Pancreas (tissue), 10 donors: ENCODE data around the gene NELL1. TPM values are rescaled to one million over a fixed set of nuclear protein-coding genes. Genes with fewer than 3 reads are reported as not detected.

Source experiments
- ATAC-seq, 4 donors: fragments of 200-7000 bp; cut with Tn5 transposase; one replicate each; pipeline versions ENCODE4 v1.8.0 to v1.9.1; 2020; ENCODE audit warnings: mild to moderate bottlenecking in 4 of 4, moderate library complexity in 4 of 4
- DNase-seq, 6 donors: peaks; one replicate each; pipeline ENCODE4 v3.0.0-alpha.2; 2020
- FAIRE-seq: peaks from 2 replicates; lab custom pipeline; 2012; peaks lifted over from hg19 to GRCh38; lab: Jason Lieb, UNC
- H3K27ac ChIP-seq, 4 donors: fragments of 200-600 bp; sonication (generic); 1 replicate in 3 of 4; 2 replicates in 1 of 4; pipeline versions ENCODE4 v1.5.0 to v1.8.0; 2020
- H3K27me3 ChIP-seq, 4 donors: fragments of 200-600 bp; one replicate each; pipeline ENCODE4 v1.8.0; 2021
- H3K36me3 ChIP-seq, 3 donors: fragments of 200-600 bp; sonication (generic) in 1 of 3; one replicate each; pipeline versions ENCODE4 v1.5.0 to v1.8.0; 2020 to 2021
- H3K4me1 ChIP-seq, 3 donors: fragments of 200-600 bp; one replicate each; pipeline ENCODE4 v1.8.0; 2021
- H3K4me3 ChIP-seq, 4 donors: fragments of 200-600 bp; sonication (generic) in 2 of 4; one replicate each; pipeline versions ENCODE4 v1.5.0 to v1.8.0; 2020 to 2021
- H3K9me3 ChIP-seq, 4 donors: fragments of 200-600 bp; one replicate each; pipeline ENCODE4 v1.8.0; 2021
- WGBS, 2 donors: extraction: QIAGEN DNeasy Blood & Tissue Kit; methylation state at CpG; one replicate each; pipeline ENCODE4 v1.1.7; 2013; 5-methylcytosine and 5-hydroxymethylcytosine counted together
- intact Hi-C, 3 donors: fragments of 100-400 bp; cut with DNase I; formaldehyde crosslinking; loops; one replicate each; pipeline versions ENCODE4 v1.11.1 to v1.14.2; 2022
- polyA plus RNA-seq, 2 donors: library from polyadenylated mRNA; stranded (reverse); fragments of 200-250 nt; gene quantifications; one replicate each; pipeline ENCODE4 v1.2.3, GENCODE V29; 2013
- total RNA-seq, 6 donors: library from RNA; stranded (reverse); fragmentation: NEBNext Ultra II Directional in 4 of 6; extraction: Animal tissue kit (Norgen Biotek cat#: 25700) in 4 of 6; gene quantifications; one replicate each; pipeline versions ENCODE4 v1.2.1 to v1.2.4, GENCODE V29; 2021 to 2023
- TF ChIP-seq, protein P1 (sequence below), 4 donors: fragments of 200-600 bp; sonication (generic) in 3 of 4; IDR thresholded peaks; one replicate each; pipeline versions ENCODE4 v1.5.0 to v1.8.0; 2021; ENCODE audit warnings: antibody characterized with exemption in 4 of 4
- donor health status: healthy with polysubstance abuse.
- donor health status: DM: no; HTN: no; CAD: no; lungs with moderate emphysema.
- donor health status: DM: no; HTN: no; CAD: no.
- donor health status: control.
- donor health status: control.
- donor health status: Bipolar disorder and iron deficiency.
- donor health status: DM: yes; HTN: yes; CAD: no.
- donor health status: DM: no; HTN: no; CAD: no.
- donor health status: DM: no; HTN: no; CAD: no.
- donor health status: DM: yes; HTN: yes; CAD: no.

NELL1 gene
- total and polyA plus RNA-seq, 8 donors, result not detected

DNA sequence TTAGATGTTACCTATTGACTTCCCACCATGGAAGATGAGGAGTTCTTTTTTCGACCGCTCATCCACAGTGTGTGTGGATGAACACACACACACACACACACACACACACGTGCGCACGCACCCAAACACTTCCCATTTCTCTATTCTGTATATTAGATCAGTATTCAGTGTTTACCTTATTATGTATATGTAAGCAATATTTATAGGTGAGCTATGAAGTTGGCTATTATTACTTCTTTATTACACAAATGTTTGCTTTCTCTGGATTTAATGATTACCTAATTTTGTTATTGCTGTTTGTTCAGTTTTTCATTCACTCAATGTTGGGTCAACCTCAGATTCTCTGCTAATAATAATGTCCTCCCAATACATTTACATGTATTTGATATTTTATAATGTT is 721.0 kb downstream of the NELL1 start:
- 72 to 73% methylated on average over 5 of the region's 5 CpGs for WGBS, 2 donors
- Histone ChIP-seq H3K27me3 (no peaks in the 10 kb centered on the region), H3K9me3 (no peaks in the 10 kb centered on the region), H3K27ac (no peak overlapping the region), H3K36me3 (no peaks in the 10 kb centered on the region), H3K4me1 (no peaks in the 10 kb centered on the region), H3K4me3 (no peak overlapping the region)
- no peak for FAIRE-seq
- ATAC-seq, result no peak
- no peak for DNase-seq
- TF ChIP-seq, protein P1, sequence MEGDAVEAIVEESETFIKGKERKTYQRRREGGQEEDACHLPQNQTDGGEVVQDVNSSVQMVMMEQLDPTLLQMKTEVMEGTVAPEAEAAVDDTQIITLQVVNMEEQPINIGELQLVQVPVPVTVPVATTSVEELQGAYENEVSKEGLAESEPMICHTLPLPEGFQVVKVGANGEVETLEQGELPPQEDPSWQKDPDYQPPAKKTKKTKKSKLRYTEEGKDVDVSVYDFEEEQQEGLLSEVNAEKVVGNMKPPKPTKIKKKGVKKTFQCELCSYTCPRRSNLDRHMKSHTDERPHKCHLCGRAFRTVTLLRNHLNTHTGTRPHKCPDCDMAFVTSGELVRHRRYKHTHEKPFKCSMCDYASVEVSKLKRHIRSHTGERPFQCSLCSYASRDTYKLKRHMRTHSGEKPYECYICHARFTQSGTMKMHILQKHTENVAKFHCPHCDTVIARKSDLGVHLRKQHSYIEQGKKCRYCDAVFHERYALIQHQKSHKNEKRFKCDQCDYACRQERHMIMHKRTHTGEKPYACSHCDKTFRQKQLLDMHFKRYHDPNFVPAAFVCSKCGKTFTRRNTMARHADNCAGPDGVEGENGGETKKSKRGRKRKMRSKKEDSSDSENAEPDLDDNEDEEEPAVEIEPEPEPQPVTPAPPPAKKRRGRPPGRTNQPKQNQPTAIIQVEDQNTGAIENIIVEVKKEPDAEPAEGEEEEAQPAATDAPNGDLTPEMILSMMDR (IDR thresholded peaks at IDR 0.05), result no peak
- intact Hi-C loops, result no loop called here

DNA sequence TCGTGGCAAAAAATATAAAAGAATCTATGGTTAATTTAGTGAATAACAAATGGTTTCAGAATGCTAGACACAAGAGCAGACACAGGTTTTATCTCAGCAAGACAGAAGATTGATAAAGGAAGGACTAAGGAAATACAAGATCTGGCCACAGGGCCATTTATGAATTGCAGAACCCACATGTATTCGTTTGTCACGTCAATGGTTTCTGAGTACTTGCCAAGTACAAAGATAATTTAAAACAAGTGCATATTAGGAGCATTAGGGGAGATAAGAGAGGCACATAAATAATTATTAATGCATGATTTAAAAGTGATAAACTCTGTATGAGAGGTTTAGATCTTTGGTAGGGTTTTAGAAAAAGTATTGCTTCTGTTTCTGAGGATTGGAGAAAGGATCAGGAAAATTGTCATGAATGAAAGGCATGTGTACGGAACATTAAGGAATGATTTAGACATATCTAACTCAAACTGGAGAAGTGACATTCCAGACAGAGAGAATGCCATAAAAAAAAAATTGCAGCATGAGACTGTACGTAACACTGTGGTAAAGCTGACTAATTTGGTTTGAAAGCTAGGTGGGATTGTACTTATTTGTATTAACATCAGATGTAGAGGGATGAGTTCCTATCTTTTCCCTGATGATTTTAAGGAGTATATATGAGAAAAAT is 727.1 kb downstream of the NELL1 start:
- no peak overlapping the region for H3K27ac ChIP-seq
- ATAC-seq, result no peak
- intact Hi-C loops, result no loop called here
- no peak for DNase-seq
- 23 to 24% methylated on average over 5 of the region's 5 CpGs for WGBS, 2 donors
- H3K4me1 ChIP-seq, result no peaks in the 10 kb centered on the region
- TF ChIP-seq, protein P1 (IDR thresholded peaks at IDR 0.05), result no peak
- H3K9me3 ChIP-seq, result no peaks in the 10 kb centered on the region
- no peaks in the 10 kb centered on the region for H3K27me3 ChIP-seq
- H3K4me3 ChIP-seq, result no peak overlapping the region
- H3K36me3 ChIP-seq, result no peaks in the 10 kb centered on the region
- FAIRE-seq, result no peak

DNA sequence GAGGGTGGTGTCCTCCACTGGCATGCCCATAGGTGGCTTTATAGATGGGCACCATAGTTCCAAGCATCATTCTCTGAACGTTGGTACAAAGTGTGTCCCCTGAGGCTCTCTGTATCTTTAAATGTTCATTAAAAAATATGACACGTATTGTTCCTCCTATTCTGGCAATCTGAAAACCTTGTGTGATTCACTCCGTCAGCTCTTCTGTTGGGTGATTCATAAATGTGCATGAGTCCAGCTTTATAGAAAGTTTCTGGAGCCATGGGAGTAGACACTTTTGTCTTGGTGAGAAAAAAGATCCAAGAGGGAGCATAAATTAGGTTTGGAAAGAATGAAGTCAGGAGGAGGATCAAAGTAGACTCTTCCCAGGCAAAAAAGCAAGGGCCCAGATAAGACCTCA is 728.8 kb downstream of the NELL1 start:
- H3K4me3 ChIP-seq, result no peak overlapping the region
- H3K27ac ChIP-seq, result no peak overlapping the region
- no peaks in the 10 kb centered on the region for H3K36me3 ChIP-seq
- 55 to 65% methylated on average over 3 of the region's 3 CpGs for WGBS, 2 donors
- TF ChIP-seq, protein P1 (IDR thresholded peaks at IDR 0.05), result no peak
- ATAC-seq, result no peak
- no peaks in the 10 kb centered on the region for H3K27me3 ChIP-seq
- H3K9me3 ChIP-seq, result no peaks in the 10 kb centered on the region
- no peak for FAIRE-seq
- H3K4me1 ChIP-seq, result no peaks in the 10 kb centered on the region
- intact Hi-C loops, result no loop called here
- DNase-seq, result no peak

DNA sequence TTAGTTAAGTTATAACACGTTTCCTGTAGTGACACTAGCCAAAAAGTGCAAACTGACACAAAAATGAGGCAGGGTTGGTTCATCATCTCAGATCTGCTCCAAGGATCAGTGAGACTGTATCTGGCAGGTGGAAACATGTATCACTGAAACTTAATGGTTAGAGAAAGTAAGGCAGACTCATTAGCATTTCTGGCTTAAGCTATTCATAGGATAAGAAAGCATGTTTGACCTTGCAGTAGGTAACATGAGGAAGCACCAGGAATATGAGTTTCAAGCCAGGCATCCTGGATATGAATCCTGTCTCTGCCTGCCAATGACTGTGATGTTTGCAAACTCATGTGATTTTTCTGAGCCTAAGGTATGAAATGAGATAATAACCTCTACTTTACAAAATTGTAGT is 732.1 kb downstream of the NELL1 start:
- 33 to 35% methylated on average over 1 of the region's 1 CpG for WGBS, 2 donors

DNA sequence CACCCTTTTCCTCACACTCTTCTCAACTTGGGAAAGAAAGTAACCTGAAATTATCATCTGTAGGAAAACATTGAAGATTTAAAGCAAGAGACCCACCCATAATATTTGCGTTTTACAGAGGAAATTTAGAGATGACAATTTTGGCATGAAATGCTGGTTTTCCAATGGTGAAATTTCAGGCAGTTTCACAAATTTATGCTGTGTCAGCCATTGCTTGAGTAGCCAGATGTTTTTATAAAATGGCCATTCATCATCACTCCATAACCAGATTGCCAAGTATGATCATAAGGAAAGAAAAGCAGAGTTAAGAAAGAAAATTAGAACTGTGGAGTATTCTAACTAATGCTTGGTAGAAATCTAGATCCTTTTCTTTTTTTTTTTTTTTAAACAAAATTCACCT is 732.9 kb downstream of the NELL1 start:
- 66 to 73% methylated on average over 1 of the region's 1 CpG for WGBS, 2 donors
- DNase-seq (no peak), ATAC-seq (no peak), FAIRE-seq (no peak)
- Histone ChIP-seq H3K27ac (no peak overlapping the region), H3K9me3 (no peaks in the 10 kb centered on the region), H3K4me3 (no peak overlapping the region), H3K4me1 (no peaks in the 10 kb centered on the region), H3K27me3 (no peaks in the 10 kb centered on the region), H3K36me3 (no peaks in the 10 kb centered on the region)
- TF ChIP-seq, protein P1 (IDR thresholded peaks at IDR 0.05), result no peak
- intact Hi-C loops, result no loop called here

More for the DNA sequence above, 732.1 kb downstream of the NELL1 start:
- H3K36me3 ChIP-seq, result no peaks in the 10 kb centered on the region
- H3K27me3 ChIP-seq, result no peaks in the 10 kb centered on the region
- ATAC-seq, result no peak
- TF ChIP-seq, protein P1 (IDR thresholded peaks at IDR 0.05), result no peak
- H3K9me3 ChIP-seq, result no peaks in the 10 kb centered on the region
- no peak overlapping the region for H3K4me3 ChIP-seq
- DNase-seq, result no peak
- no peak overlapping the region for H3K27ac ChIP-seq
- intact Hi-C loops, result no loop called here
- H3K4me1 ChIP-seq, result no peaks in the 10 kb centered on the region
- no peak for FAIRE-seq
